ENCODE results near the gene MYO3B. TPM values are rescaled to one million over a fixed set of nuclear protein-coding genes. Genes with fewer than 3 reads are reported as not detected.

MYO3B gene
- total and polyA plus RNA-seq, 2 donors from 2014 or later, result 3.5 to 6.4 TPM

GRCh38 chr2:170502361-170503130, 324.6 kb downstream of the MYO3B start:
- Histone ChIP-seq H3K36me3 (ENCODE audit: control insufficient read depth in 2 of 3, insufficient read depth in 3 of 3, low read length in 3 of 3) (no peaks in the 10 kb centered on the region), H3K4me3 (ENCODE audit: low read length in 3 of 3) (no peak overlapping the region), H3K4me1 (ENCODE audit: control insufficient read depth in 2 of 3, insufficient read depth in 2 of 3, low read depth in 1 of 3, low read length in 3 of 3) (peaks cover 0 to 5% (median 0%) of the 10 kb centered on the region in 3 donors), H3K27ac (ENCODE audit: low read depth in 2 of 2, low read length in 2 of 2) (no peak overlapping the region), H3K27me3 (ENCODE audit: control insufficient read depth, insufficient read depth, low read length) (no peaks in the 10 kb centered on the region), H3K9me3 (ENCODE audit: control insufficient read depth in 2 of 3, insufficient read depth in 1 of 3, low read length in 3 of 3) (no peaks in the 10 kb centered on the region), H3K9ac (ENCODE audit: low read length in 3 of 3) (no peak overlapping the region)
- intact Hi-C loops (cut with DNase I), result no loop called here
- TF ChIP-seq CTCF (IDR thresholded peaks at IDR 0.05; ENCODE audit: borderline replicate concordance, extremely low read depth, insufficient read depth), result no peak
- FAIRE-seq, result no peak
- DNase-seq, result peak in 2 of 5 donors; percentile 42 to 55

GRCh38 chr2:170503563-170503962, 325.6 kb downstream of the MYO3B start:
- H3K9ac ChIP-seq (ENCODE audit: low read length in 3 of 3), result no peak overlapping the region
- FAIRE-seq (no peak), DNase-seq (no peak)
- no peak overlapping the region for H3K4me3 ChIP-seq (ENCODE audit: low read length in 3 of 3)
- H3K36me3 ChIP-seq (ENCODE audit: control insufficient read depth in 2 of 3, insufficient read depth in 3 of 3, low read length in 3 of 3), result no peaks in the 10 kb centered on the region
- H3K27ac ChIP-seq (ENCODE audit: low read depth in 2 of 2, low read length in 2 of 2), result no peak overlapping the region
- intact Hi-C loops (cut with DNase I), result no loop called here
- H3K4me1 ChIP-seq (ENCODE audit: control insufficient read depth in 2 of 3, insufficient read depth in 2 of 3, low read depth in 1 of 3, low read length in 3 of 3), result peaks cover 0 to 5% (median 0%) of the 10 kb centered on the region in 3 donors
- H3K27me3 ChIP-seq (ENCODE audit: control insufficient read depth, insufficient read depth, low read length), result no peaks in the 10 kb centered on the region
- no peak for TF ChIP-seq CTCF (IDR thresholded peaks at IDR 0.05; ENCODE audit: borderline replicate concordance, extremely low read depth, insufficient read depth)
- H3K9me3 ChIP-seq (ENCODE audit: control insufficient read depth in 2 of 3, insufficient read depth in 1 of 3, low read length in 3 of 3), result no peaks in the 10 kb centered on the region

- peaks cover 0 to 5% (median 0%) of the 10 kb centered on the region in 3 donors for H3K4me1 ChIP-seq (ENCODE audit: control insufficient read depth in 2 of 3, insufficient read depth in 2 of 3, low read depth in 1 of 3, low read length in 3 of 3)
- no peak overlapping the region for H3K27ac ChIP-seq (ENCODE audit: low read depth in 2 of 2, low read length in 2 of 2)
- H3K36me3 ChIP-seq (ENCODE audit: control insufficient read depth in 2 of 3, insufficient read depth in 3 of 3, low read length in 3 of 3), result no peaks in the 10 kb centered on the region
- H3K4me3 ChIP-seq (ENCODE audit: low read length in 3 of 3), result no peak overlapping the region
- FAIRE-seq, result no peak
- no peak for DNase-seq
- H3K9ac ChIP-seq (ENCODE audit: low read length in 3 of 3), result no peak overlapping the region
- H3K27me3 ChIP-seq (ENCODE audit: control insufficient read depth, insufficient read depth, low read length), result no peaks in the 10 kb centered on the region
- intact Hi-C loops (cut with DNase I), result no loop called here
- H3K9me3 ChIP-seq (ENCODE audit: control insufficient read depth in 2 of 3, insufficient read depth in 1 of 3, low read length in 3 of 3), result no peaks in the 10 kb centered on the region
- TF ChIP-seq CTCF (IDR thresholded peaks at IDR 0.05; ENCODE audit: borderline replicate concordance, extremely low read depth, insufficient read depth), result no peak
These were observed 326.2 kb downstream of the MYO3B start for GRCh38 chr2:170503971-170504809.
